Left ventricle myocardium superior (tissue), 1 donor: Measurements from ENCODE around the gene PUDP. TPM values are rescaled to one million over a fixed set of nuclear protein-coding genes. Genes with fewer than 3 reads are reported as not detected.
A peak's percentile ranks its signal among the peaks of the same experiment; 100 is the strongest.
"Not testable (repeated sequence)": the region's sequence is repeated elsewhere in the genome, so short reads cannot be mapped to it uniquely, and the experiment has no call there.

ENCODE experiments used
- ATAC-seq: fragments of 200-7000 bp; cut with Tn5 transposase; one replicate; pipeline ENCODE4 v1.9.1; 2020; ENCODE audit warnings: mild to moderate bottlenecking, moderate library complexity
- DNase-seq: peaks from one replicate; pipeline ENCODE4 v3.0.0-alpha.2; 2020
- intact Hi-C: fragments of 100-400 bp; cut with micrococcal nuclease; formaldehyde crosslinking; loops from one replicate; pipeline ENCODE4 v1.11.0; 2022
- total RNA-seq: library from RNA; stranded (reverse); fragmentation: NEBNext Ultra II Directional; extraction: Animal tissue kit (Norgen Biotek cat#: 25700); gene quantifications from one replicate; pipeline ENCODE4 v1.2.1, GENCODE V29; 2021
- donor health status: DM: no; HTN: yes; CAD: no; lungs with severe emphysema.

PUDP gene
- total RNA-seq, 1 donor from 2014 or later = 21.9 TPM

- intact Hi-C loops = no loop called here
Measured at GRCh38 chrX:7112071-7112470, 35.9 kb downstream of the PUDP start.

GRCh38 chrX:7111518-7111917, 36.4 kb downstream of the PUDP start:
- DNase-seq (no peak), ATAC-seq (no peak)

More at GRCh38 chrX:7112071-7112470, 35.9 kb downstream of the PUDP start:
- no peak for DNase-seq
- no peak for ATAC-seq

GRCh38 chrX:7110821-7111276, 37.1 kb downstream of the PUDP start:
- intact Hi-C loops = no loop called here
- ATAC-seq (no peak), DNase-seq (no peak)

More at GRCh38 chrX:7111518-7111917, 36.4 kb downstream of the PUDP start:
- intact Hi-C loops = no loop called here

GRCh38 chrX:7109838-7110793, 37.8 kb downstream of the PUDP start:
- no peak for DNase-seq
- intact Hi-C loops = no loop called here
- no peak for ATAC-seq

GRCh38 chrX:7109049-7109531, 38.9 kb downstream of the PUDP start:
- DNase-seq (no peak), ATAC-seq (peak; percentile 26)
- intact Hi-C loops = no loop called here

GRCh38 chrX:7108030-7108429, 39.9 kb downstream of the PUDP start:
- ATAC-seq = no peak
- intact Hi-C loops = no loop called here

GRCh38 chrX:7106649-7107048, 41.3 kb downstream of the PUDP start:
- intact Hi-C loops = no loop called here
- DNase-seq (no peak), ATAC-seq (no peak)

More at GRCh38 chrX:7108030-7108429, 39.9 kb downstream of the PUDP start:
- no peak for DNase-seq

GRCh38 chrX:7102119-7102518, 45.8 kb downstream of the PUDP start:
- ATAC-seq (no peak), DNase-seq (no peak)
- intact Hi-C loops = no loop called here

GRCh38 chrX:7100022-7100421, 47.9 kb downstream of the PUDP start:
- no peak for ATAC-seq
- no peak for DNase-seq
- intact Hi-C loops = no loop called here

GRCh38 chrX:7095657-7096056, 52.3 kb downstream of the PUDP start:
- intact Hi-C loops, ATAC-seq, DNase-seq: not testable (repeated sequence)

- intact Hi-C loops = no loop called here
- DNase-seq = no peak
- ATAC-seq = no peak
Measured at GRCh38 chrX:7093305-7093704, 54.6 kb downstream of the PUDP start.

GRCh38 chrX:7092543-7092942, 55.4 kb downstream of the PUDP start:
- no peak for DNase-seq
- ATAC-seq = no peak
- intact Hi-C loops = no loop called here

- no peak for DNase-seq
- no peak for ATAC-seq
- intact Hi-C loops = no loop called here
Measured at GRCh38 chrX:7091923-7092322, 56.0 kb downstream of the PUDP start.

- DNase-seq (no peak), ATAC-seq (no peak)
- intact Hi-C loops = no loop called here
Measured at GRCh38 chrX:7090641-7091040, 57.3 kb downstream of the PUDP start.

- ATAC-seq (no peak), DNase-seq (no peak)
- intact Hi-C loops = no loop called here
Measured at GRCh38 chrX:7088968-7089615, 58.9 kb downstream of the PUDP start.

GRCh38 chrX:7086384-7086783, 61.6 kb downstream of the PUDP start:
- intact Hi-C loops = no loop called here
- ATAC-seq (no peak), DNase-seq (no peak)

GRCh38 chrX:7085879-7086278, 62.1 kb downstream of the PUDP start:
- intact Hi-C loops = no loop called here
- ATAC-seq (no peak), DNase-seq (no peak)

GRCh38 chrX:7084841-7085240, 63.1 kb downstream of the PUDP start:
- intact Hi-C loops = no loop called here
- no peak for ATAC-seq
- no peak for DNase-seq

GRCh38 chrX:7083468-7084396, 64.2 kb downstream of the PUDP start:
- DNase-seq (no peak), ATAC-seq (no peak)
- intact Hi-C loops = no loop called here
